Psoas muscle (tissue), 8 donors: Measurements from ENCODE around the gene USP54. TPM values are rescaled to one million over a fixed set of nuclear protein-coding genes. Genes with fewer than 3 reads are reported as not detected.

ENCODE experiments used
- ATAC-seq, 4 donors: fragments of 200-7000 bp; cut with Tn5 transposase; one replicate each; pipeline ENCODE4 v1.9.1; 2020; ENCODE audit warnings: moderate library complexity in 3 of 4, mild to moderate bottlenecking in 2 of 4
- DNase-seq, 2 donors: peaks; one replicate each; pipeline ENCODE4 v3.0.0-alpha.2; 2020
- H3K27ac ChIP-seq: fragments of 200-600 bp; one replicate; pipeline ENCODE4 v1.8.0; 2022
- H3K27me3 ChIP-seq, 3 donors: fragments of 200-600 bp in 1 of 3; one replicate each; pipeline versions ENCODE4 v1.6.1 to v1.8.0; 2013 to 2022; ENCODE audit warnings: low read length in 2 of 3, mild to moderate bottlenecking in 2 of 3, moderate library complexity in 1 of 3; ENCODE audit not compliant: insufficient read depth in 3 of 3
- H3K36me3 ChIP-seq, 2 donors: fragments of 200-600 bp in 1 of 2; one replicate each; pipeline versions ENCODE4 v1.6.1 to v1.8.0; 2013 to 2022; ENCODE audit warnings: low read depth in 1 of 2, mild to moderate bottlenecking in 1 of 2, moderate library complexity in 1 of 2; ENCODE audit not compliant: insufficient read depth in 1 of 2
- H3K4me1 ChIP-seq: fragments of 200-600 bp; one replicate; pipeline ENCODE4 v1.8.0; 2022
- H3K4me3 ChIP-seq: fragments of 200-600 bp; one replicate; pipeline ENCODE4 v1.8.0; 2022; ENCODE audit warnings: mild to moderate bottlenecking
- H3K9me3 ChIP-seq: fragments of 200-600 bp; one replicate; pipeline ENCODE4 v1.8.0; 2022
- WGBS, 3 donors: extraction: QIAGEN DNeasy Blood & Tissue Kit; methylation state at CpG; one replicate each; pipeline versions ENCODE4 v1.1.6 to v1.1.7; 2013; 5-methylcytosine and 5-hydroxymethylcytosine counted together
- intact Hi-C, 2 donors: fragments of 100-400 bp; cut with DNase I; formaldehyde crosslinking; loops; one replicate each; pipeline versions ENCODE4 v1.11.0 to v1.14.2; 2022
- polyA plus RNA-seq, 3 donors: library from polyadenylated mRNA; stranded (reverse); fragments of 200-250 nt; gene quantifications; one replicate each; pipeline ENCODE4 v1.2.3, GENCODE V29; 2013
- total RNA-seq, 4 donors: library from RNA; stranded (reverse); fragmentation: NEBNext Ultra II Directional in 2 of 4; extraction: Animal tissue kit (Norgen Biotek cat#: 25700) in 2 of 4; gene quantifications; one replicate each; pipeline versions ENCODE4 v1.2.1 to v1.2.4, GENCODE V29; 2021 to 2023
- TF ChIP-seq, protein P1 (sequence below): fragments of 200-600 bp; IDR thresholded peaks from one replicate; pipeline ENCODE4 v1.8.0; 2022; ENCODE audit warnings: antibody characterized with exemption
- donor health status: healthy with polysubstance abuse.
- donor health status: DM: no; HTN: no; CAD: no; lungs with moderate emphysema.
- donor health status: Bipolar disorder and iron deficiency.
- donor health status: healthy.
- donor health status: DM: yes; HTN: yes; CAD: no.
- donor health status: DM: no; HTN: no; CAD: no.
- donor health status: DM: no; HTN: no; CAD: no.
- donor health status: DM: yes; HTN: yes; CAD: no.

USP54 gene
- total and polyA plus RNA-seq, 7 donors = 32.6 to 216 (median 65.9) TPM

DNA sequence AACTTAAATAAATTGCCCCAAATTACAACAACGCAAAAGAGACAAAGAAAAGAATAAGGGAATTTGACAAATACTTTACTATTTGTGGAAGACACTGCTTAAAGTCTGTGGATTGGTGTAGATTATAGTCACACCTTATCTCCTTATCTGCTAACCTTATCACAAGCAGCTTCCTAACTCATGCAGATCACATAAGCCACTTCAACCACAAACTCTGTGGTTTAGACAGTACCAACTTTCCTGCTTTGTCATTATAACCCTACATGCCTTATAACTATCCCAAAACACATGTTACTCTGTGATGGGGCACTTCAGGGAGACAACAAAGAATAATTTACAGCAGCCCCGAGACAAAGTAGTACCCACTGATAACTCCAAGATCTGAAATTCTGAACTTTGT lies 53.9 kb downstream of the USP54 start:
- Histone ChIP-seq H3K9me3 (no peaks in the 10 kb centered on the region), H3K36me3 (peaks cover 12 to 100% of the 10 kb centered on the region in 2 donors), H3K27ac (peak overlapping the region; percentile 7), H3K4me1 (peaks cover 20% of the 10 kb centered on the region), H3K4me3 (no peak overlapping the region), H3K27me3 (no peaks in the 10 kb centered on the region)
- intact Hi-C loops = loop anchor here in 1 of 2 donors (10.0 kb wide), 1 partner anchor 188 kb away; no protein-coding TSS in a partner anchor
- TF ChIP-seq, protein P1, sequence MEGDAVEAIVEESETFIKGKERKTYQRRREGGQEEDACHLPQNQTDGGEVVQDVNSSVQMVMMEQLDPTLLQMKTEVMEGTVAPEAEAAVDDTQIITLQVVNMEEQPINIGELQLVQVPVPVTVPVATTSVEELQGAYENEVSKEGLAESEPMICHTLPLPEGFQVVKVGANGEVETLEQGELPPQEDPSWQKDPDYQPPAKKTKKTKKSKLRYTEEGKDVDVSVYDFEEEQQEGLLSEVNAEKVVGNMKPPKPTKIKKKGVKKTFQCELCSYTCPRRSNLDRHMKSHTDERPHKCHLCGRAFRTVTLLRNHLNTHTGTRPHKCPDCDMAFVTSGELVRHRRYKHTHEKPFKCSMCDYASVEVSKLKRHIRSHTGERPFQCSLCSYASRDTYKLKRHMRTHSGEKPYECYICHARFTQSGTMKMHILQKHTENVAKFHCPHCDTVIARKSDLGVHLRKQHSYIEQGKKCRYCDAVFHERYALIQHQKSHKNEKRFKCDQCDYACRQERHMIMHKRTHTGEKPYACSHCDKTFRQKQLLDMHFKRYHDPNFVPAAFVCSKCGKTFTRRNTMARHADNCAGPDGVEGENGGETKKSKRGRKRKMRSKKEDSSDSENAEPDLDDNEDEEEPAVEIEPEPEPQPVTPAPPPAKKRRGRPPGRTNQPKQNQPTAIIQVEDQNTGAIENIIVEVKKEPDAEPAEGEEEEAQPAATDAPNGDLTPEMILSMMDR = no peak
- 87 to 97% (median 92%) methylated on average over 2 of the region's 2 CpGs for WGBS, 3 donors
- ATAC-seq = no peak
- no peak for DNase-seq

DNA sequence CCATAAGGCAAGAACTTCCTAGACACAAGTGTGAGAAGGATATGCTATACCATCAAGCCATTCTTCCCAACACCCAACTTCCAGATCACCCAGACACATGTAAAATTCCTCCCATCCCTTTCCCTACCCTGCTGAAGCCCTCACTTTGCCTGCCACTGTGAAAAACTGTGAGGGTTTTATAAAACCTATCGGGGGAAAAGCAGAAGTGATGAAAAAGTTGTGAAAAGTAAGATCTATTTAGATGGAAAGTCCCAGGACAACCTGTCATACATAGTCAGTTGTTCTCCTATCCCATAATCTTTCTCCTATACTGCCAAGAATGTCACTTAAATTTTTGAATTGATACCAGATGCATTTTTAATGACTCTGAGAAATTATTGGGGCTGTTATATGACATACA lies 56.3 kb downstream of the USP54 start:
- 93 to 97% (median 97%) methylated on average over 1 of the region's 1 CpG for WGBS, 3 donors
- intact Hi-C loops = loop anchor here (5.0 to 10.0 kb wide), 2 partner anchors 37 to 190 kb away; no protein-coding TSS in a partner anchor
- ATAC-seq (no peak), DNase-seq (no peak)
- no peak overlapping the region for H3K4me3 ChIP-seq
- peaks cover 44% of the 10 kb centered on the region for H3K4me1 ChIP-seq
- no peaks in the 10 kb centered on the region for H3K27me3 ChIP-seq
- peaks cover 11 to 100% of the 10 kb centered on the region in 2 donors for H3K36me3 ChIP-seq
- H3K9me3 ChIP-seq = no peaks in the 10 kb centered on the region
- TF ChIP-seq, protein P1 = no peak
- no peak overlapping the region for H3K27ac ChIP-seq

DNA sequence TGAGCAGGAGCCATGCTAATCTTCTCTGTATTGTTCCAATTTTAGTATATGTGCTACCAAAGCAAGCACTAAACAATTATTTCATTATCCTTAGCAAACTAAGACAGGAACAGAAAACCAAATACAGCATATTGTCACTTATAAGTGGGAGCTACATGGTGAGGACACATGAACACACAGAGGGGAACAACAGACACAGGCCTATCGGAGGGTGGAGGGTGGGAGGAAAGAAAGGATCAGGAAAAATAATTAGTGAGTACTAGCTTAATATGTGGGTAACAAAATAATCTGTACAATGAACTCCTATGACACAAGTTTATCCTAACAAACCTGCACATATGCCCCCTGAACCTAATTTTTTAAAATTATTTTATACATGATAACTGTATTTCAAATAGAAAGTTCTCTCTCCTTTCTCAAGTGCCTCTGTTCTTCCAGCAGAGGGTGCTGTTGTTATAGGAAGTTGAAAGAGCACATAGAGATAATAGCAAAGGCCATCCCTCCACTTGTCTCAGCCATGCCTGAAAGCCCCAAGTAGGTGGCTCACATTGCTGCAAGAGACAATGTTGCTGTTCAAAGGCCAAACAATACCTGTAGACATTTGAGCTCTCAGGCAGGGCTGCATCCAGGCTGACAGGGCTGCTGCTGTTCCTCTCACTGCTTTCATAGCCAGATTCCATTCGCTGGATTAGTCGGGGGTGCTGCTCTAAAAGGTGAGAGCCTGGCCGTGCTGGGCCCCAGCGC lies 61.9 kb downstream of the USP54 start:
- peaks cover 5 to 99% of the 10 kb centered on the region in 2 donors for H3K36me3 ChIP-seq
- ATAC-seq = peak; percentile 78 to 93 (median 81)
- H3K27ac ChIP-seq = peak overlapping the region; percentile 54
- peaks cover 28% of the 10 kb centered on the region for H3K4me1 ChIP-seq
- H3K9me3 ChIP-seq = no peaks in the 10 kb centered on the region
- TF ChIP-seq, protein P1 = peak; percentile 87
- WGBS, 3 donors = 72 to 94% (median 76%) methylated on average over 5 of the region's 5 CpGs
- intact Hi-C loops = loop anchor here (1.0 to 2.0 kb wide), 2 partner anchors 115 to 116 kb away; no protein-coding TSS in a partner anchor
- H3K4me3 ChIP-seq = no peak overlapping the region
- H3K27me3 ChIP-seq = no peaks in the 10 kb centered on the region
- DNase-seq = peak in 1 of 2 donors; percentile 15

DNA sequence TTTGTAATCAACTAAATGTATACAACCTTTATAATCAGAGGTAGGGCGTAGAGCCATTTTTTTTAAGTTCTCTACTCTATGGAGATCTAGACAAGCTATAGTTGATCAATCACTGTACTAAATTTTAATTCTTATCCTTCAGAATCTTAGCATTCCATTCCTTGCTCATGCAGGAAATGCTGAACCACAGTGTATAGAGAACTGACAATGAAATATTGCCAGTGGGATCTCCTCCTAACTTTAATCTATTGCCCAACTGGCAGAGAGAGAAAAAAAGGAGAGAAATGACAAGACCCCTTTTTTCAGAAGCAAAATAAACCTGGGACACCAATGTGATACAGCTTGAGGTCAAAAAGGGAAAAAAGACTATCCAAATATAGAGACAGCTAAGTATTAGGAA lies 68.9 kb downstream of the USP54 start:
- no peak overlapping the region for H3K4me3 ChIP-seq
- no peaks in the 10 kb centered on the region for H3K4me1 ChIP-seq
- H3K27ac ChIP-seq = no peak overlapping the region
- TF ChIP-seq, protein P1 = no peak
- H3K27me3 ChIP-seq = no peaks in the 10 kb centered on the region
- no peak for ATAC-seq
- DNase-seq = no peak
- intact Hi-C loops = no loop called here
- peaks cover 18 to 100% of the 10 kb centered on the region in 2 donors for H3K36me3 ChIP-seq
- H3K9me3 ChIP-seq = no peaks in the 10 kb centered on the region
- WGBS, 3 donors = 93 to 97% (median 97%) methylated on average over 1 of the region's 1 CpG
